Thyroid gland (tissue), 4 donors: Measurements from ENCODE around the gene ADCY3.

Experiments
- POLR2A ChIP-seq, 2 donors: fragments of 450-650 bp; IDR thresholded peaks; one replicate each; pipeline ENCODE4 v1.6.1; 2017; ENCODE audit warnings: antibody characterized with exemption in 2 of 2, mild to moderate bottlenecking in 2 of 2, moderate library complexity in 1 of 2
- TF ChIP-seq, protein P1 (sequence below), 6 experiments: fragments of 200-600 bp in 3 of 6; fragments of 450-650 bp in 3 of 6; sonication (generic) in 3 of 6; IDR thresholded peaks; one replicate each; pipeline ENCODE4 v1.5.1; 2016 to 2019; ENCODE audit warnings: antibody characterized with exemption in 6 of 6, mild to moderate bottlenecking in 2 of 6, inconsistent platforms in 1 of 6, moderate library complexity in 1 of 6

DNA sequence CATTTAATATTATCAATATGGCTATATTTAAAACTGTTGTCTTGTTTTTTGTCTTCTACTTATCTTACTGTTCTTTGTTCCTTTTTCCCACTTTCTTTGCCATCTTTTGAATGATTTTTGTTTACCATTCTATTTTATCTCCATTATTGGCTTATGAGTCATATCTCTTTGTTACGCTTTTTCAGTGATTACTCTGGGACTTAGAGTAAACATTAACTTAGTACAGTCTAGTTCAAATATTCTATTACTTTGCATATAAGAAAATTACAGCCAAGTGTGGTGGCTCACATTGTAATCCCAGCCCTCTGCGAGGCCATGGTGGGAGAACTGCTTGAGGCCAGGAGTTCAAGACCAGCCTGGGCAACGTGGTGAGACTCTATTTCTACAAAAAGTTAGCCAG lies 26.1 kb downstream of the ADCY3 start:
- TF ChIP-seq, protein P1, sequence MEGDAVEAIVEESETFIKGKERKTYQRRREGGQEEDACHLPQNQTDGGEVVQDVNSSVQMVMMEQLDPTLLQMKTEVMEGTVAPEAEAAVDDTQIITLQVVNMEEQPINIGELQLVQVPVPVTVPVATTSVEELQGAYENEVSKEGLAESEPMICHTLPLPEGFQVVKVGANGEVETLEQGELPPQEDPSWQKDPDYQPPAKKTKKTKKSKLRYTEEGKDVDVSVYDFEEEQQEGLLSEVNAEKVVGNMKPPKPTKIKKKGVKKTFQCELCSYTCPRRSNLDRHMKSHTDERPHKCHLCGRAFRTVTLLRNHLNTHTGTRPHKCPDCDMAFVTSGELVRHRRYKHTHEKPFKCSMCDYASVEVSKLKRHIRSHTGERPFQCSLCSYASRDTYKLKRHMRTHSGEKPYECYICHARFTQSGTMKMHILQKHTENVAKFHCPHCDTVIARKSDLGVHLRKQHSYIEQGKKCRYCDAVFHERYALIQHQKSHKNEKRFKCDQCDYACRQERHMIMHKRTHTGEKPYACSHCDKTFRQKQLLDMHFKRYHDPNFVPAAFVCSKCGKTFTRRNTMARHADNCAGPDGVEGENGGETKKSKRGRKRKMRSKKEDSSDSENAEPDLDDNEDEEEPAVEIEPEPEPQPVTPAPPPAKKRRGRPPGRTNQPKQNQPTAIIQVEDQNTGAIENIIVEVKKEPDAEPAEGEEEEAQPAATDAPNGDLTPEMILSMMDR (IDR thresholded peaks at IDR 0.05), result no peak
- TF ChIP-seq POLR2A (IDR thresholded peaks at IDR 0.05), result no peak
